IMR-90 (cell line): ENCODE data around the gene DYNC2LI1. TPM values are rescaled to one million over a fixed set of nuclear protein-coding genes. Genes with fewer than 3 reads are reported as not detected.

ENCODE experiments used
- ATAC-seq: fragments of 200-7000 bp; cut with Tn5 transposase; 2 replicates; pipeline ENCODE4 v1.9.1; 2020; ENCODE audit warnings: low read depth, mild to moderate bottlenecking, moderate library complexity
- BruUV-seq: library from RNA; stranded (reverse); fragments of 400-500 nt; replicated peaks from 2 replicates; lab custom pipeline; 2021; lab: Mats Ljungman, UMichigan
- CTCF ChIA-PET: fragments of 300-600 bp; formaldehyde crosslinking; extraction: SDS; loops from one replicate; lab custom pipeline; 2021; ENCODE audit warnings: antibody characterized with exemption; lab: Yijun Ruan, JAX
- POLR2A ChIA-PET: fragments of 300-600 bp; sonication (Branson Sonifier 250); formaldehyde crosslinking; loops from one replicate; lab custom pipeline; 2022; ENCODE audit warnings: antibody characterized with exemption; ENCODE audit not compliant: unreplicated experiment; lab: Charles Lee
- DNase-seq: peaks from one replicate; pipeline ENCODE4 v3.0.0; 2013
- H2AFZ ChIP-seq: replicated peaks from 2 replicates; pipeline ENCODE3; 2013; ENCODE audit warnings: low read length, mild to moderate bottlenecking; ENCODE audit not compliant: poor library complexity
- H2AK5ac ChIP-seq: 2 replicates; pipeline ENCODE4 v1.6.1; 2013; ENCODE audit warnings: low read depth, low read length, inconsistent platforms
- H2AK9ac ChIP-seq: replicated peaks from 2 replicates; pipeline ENCODE3; 2013; ENCODE audit warnings: mild to moderate bottlenecking, low read depth, low read length, moderate library complexity; ENCODE audit not compliant: poor library complexity
- H2BK120ac ChIP-seq: 2 replicates; pipeline ENCODE4 v1.6.1; 2013; ENCODE audit warnings: low read depth, low read length, inconsistent platforms
- H2BK15ac ChIP-seq: 3 replicates; pipeline ENCODE4 v1.6.1; 2013; ENCODE audit warnings: low read depth, low read length, inconsistent platforms
- H2BK20ac ChIP-seq: 2 replicates; pipeline ENCODE4 v1.6.1; 2013; ENCODE audit warnings: low read depth, mild to moderate bottlenecking, inconsistent platforms, low read length, moderate library complexity
- H2BK5ac ChIP-seq: 2 replicates; pipeline ENCODE4 v1.6.1; 2013; ENCODE audit warnings: mild to moderate bottlenecking, low read depth, low read length, inconsistent platforms; ENCODE audit not compliant: poor library complexity, severe bottlenecking
- H3K14ac ChIP-seq: replicated peaks from 2 replicates; pipeline ENCODE4 v1.6.1; 2013; ENCODE audit warnings: low read depth, low read length, inconsistent platforms
- H3K18ac ChIP-seq: 2 replicates; pipeline ENCODE4 v1.6.1; 2013; ENCODE audit warnings: low read depth, low read length, control low read depth
- H3K23ac ChIP-seq: 2 replicates; pipeline ENCODE4 v1.6.1; 2013; ENCODE audit warnings: low read depth, low read length, inconsistent platforms
- H3K27ac ChIP-seq: 2 replicates; pipeline ENCODE4 v1.5.1; 2013; ENCODE audit warnings: mild to moderate bottlenecking, control low read depth, low read length; ENCODE audit not compliant: insufficient read depth
- H3K27me3 ChIP-seq: 2 replicates; pipeline ENCODE4 v1.6.1; 2013; ENCODE audit warnings: low read length; ENCODE audit not compliant: control insufficient read depth, insufficient read depth
- H3K36me3 ChIP-seq: 2 replicates; pipeline ENCODE4 v1.6.1; 2013; ENCODE audit warnings: low read length, mixed read lengths; ENCODE audit not compliant: control insufficient read depth, insufficient read depth
- H3K4ac ChIP-seq: 2 replicates; pipeline ENCODE4 v1.6.1; 2013; ENCODE audit warnings: low read depth, low read length, inconsistent platforms
- H3K4me1 ChIP-seq: 2 replicates; pipeline ENCODE4 v1.6.1; 2013; ENCODE audit warnings: low read length, mixed read lengths; ENCODE audit not compliant: control insufficient read depth, insufficient read depth
- H3K4me2 ChIP-seq: 2 replicates; pipeline ENCODE4 v1.6.1; 2013; ENCODE audit warnings: low read depth, mild to moderate bottlenecking, control low read depth, low read length, moderate library complexity
- H3K4me3 ChIP-seq: 2 replicates; pipeline ENCODE4 v1.5.1; 2013; ENCODE audit warnings: low read depth, mild to moderate bottlenecking, control low read depth, low read length, moderate library complexity; ENCODE audit not compliant: insufficient read depth
- H3K56ac ChIP-seq: 2 replicates; pipeline ENCODE4 v1.6.1; 2013; ENCODE audit warnings: low read length, inconsistent platforms; ENCODE audit not compliant: insufficient read depth; ENCODE audit errors: extremely low read depth
- H3K79me1 ChIP-seq, 2 experiments: 2 replicates each; pipeline ENCODE4 v1.6.1; 2013; ENCODE audit warnings: low read length in 2 of 2, inconsistent platforms in 1 of 2, low read depth in 1 of 2
- H3K9ac ChIP-seq: 2 replicates; pipeline ENCODE4 v1.6.1; 2013; ENCODE audit warnings: low read depth, low read length, control low read depth
- H3K9me1 ChIP-seq: 2 replicates; pipeline ENCODE4 v1.6.1; 2013; ENCODE audit warnings: low read length, inconsistent platforms; ENCODE audit not compliant: insufficient read depth
- H3K9me3 ChIP-seq: 2 replicates; pipeline ENCODE4 v1.6.1; 2013; ENCODE audit warnings: low read length; ENCODE audit not compliant: control insufficient read depth, insufficient read depth
- H4K20me1 ChIP-seq: 2 replicates; pipeline ENCODE4 v1.6.1; 2013; ENCODE audit warnings: low read length, inconsistent platforms; ENCODE audit not compliant: insufficient read depth
- H4K5ac ChIP-seq: 2 replicates; pipeline ENCODE4 v1.6.1; 2013; ENCODE audit warnings: mild to moderate bottlenecking, low read depth, low read length, control low read depth
- H4K8ac ChIP-seq, 2 experiments: 2 replicates each; pipeline ENCODE4 v1.6.1; 2013; ENCODE audit warnings: low read depth in 2 of 2, low read length in 2 of 2, control low read depth in 1 of 2, inconsistent platforms in 1 of 2
- H4K91ac ChIP-seq: 2 replicates; pipeline ENCODE4 v1.6.1; 2013; ENCODE audit warnings: low read depth, low read length, inconsistent platforms; ENCODE audit not compliant: insufficient read depth
- BHLHE40 ChIP-seq: fragments of 150-350 bp; IDR thresholded peaks from 2 replicates; pipeline ENCODE4 v1.6.1; 2016; ENCODE audit warnings: mild to moderate bottlenecking, low read depth, low read length
- CEBPB ChIP-seq: IDR thresholded peaks from 2 replicates; pipeline ENCODE4 v1.6.1; 2012; ENCODE audit warnings: low read depth, low read length, improper control_type of control experiment
- CHD1 ChIP-seq: IDR thresholded peaks from 2 replicates; pipeline ENCODE4 v1.6.1; 2012; ENCODE audit warnings: low read depth, low read length, improper control_type of control experiment
- CTCF ChIP-seq: conservative IDR thresholded peaks from 2 replicates; pipeline ENCODE4 v1.5.1; 2012; ENCODE audit warnings: mild to moderate bottlenecking, low read depth, low read length, improper control_type of control experiment
- ELK1 ChIP-seq: fragments of 150-350 bp; IDR thresholded peaks from 2 replicates; pipeline ENCODE4 v1.6.1; 2016; ENCODE audit warnings: low read depth, mild to moderate bottlenecking, low read length, moderate library complexity, borderline replicate concordance
- FOS ChIP-seq: fragments of 150-350 bp; IDR thresholded peaks from 2 replicates; pipeline ENCODE4 v1.6.1; 2016; ENCODE audit warnings: low read depth, low read length
- MAFK ChIP-seq: IDR thresholded peaks from 2 replicates; pipeline ENCODE4 v1.6.1; 2012; ENCODE audit warnings: low read depth, low read length, improper control_type of control experiment
- MAZ ChIP-seq: IDR thresholded peaks from 2 replicates; pipeline ENCODE4 v1.6.1; 2012; ENCODE audit warnings: low read depth, mild to moderate bottlenecking, low read length, improper control_type of control experiment, moderate library complexity, borderline replicate concordance
- MXI1 ChIP-seq: IDR thresholded peaks from 2 replicates; pipeline ENCODE4 v1.6.1; 2012; ENCODE audit warnings: low read depth, mild to moderate bottlenecking, low read length, moderate library complexity, borderline replicate concordance
- NFE2L2 ChIP-seq: fragments of 150-350 bp; IDR thresholded peaks from 2 replicates; pipeline ENCODE4 v1.6.1; 2016; ENCODE audit warnings: low read depth, mild to moderate bottlenecking, low read length
- POLR2A ChIP-seq: IDR thresholded peaks from 2 replicates; pipeline ENCODE4 v1.6.1; 2012; ENCODE audit warnings: mild to moderate bottlenecking, low read depth, low read length
- RAD21 ChIP-seq: IDR thresholded peaks from 2 replicates; pipeline ENCODE4 v1.6.1; 2012; ENCODE audit warnings: low read length, improper control_type of control experiment
- RCOR1 ChIP-seq: IDR thresholded peaks from 2 replicates; pipeline ENCODE4 v1.6.1; 2012; ENCODE audit warnings: mild to moderate bottlenecking, low read length, improper control_type of control experiment; ENCODE audit not compliant: insufficient replicate concordance
- RFX5 ChIP-seq: IDR thresholded peaks from 2 replicates; pipeline ENCODE4 v1.8.0; 2012; ENCODE audit warnings: low read depth, mild to moderate bottlenecking, low read length, moderate library complexity
- SMC3 ChIP-seq: fragments of 150-350 bp; IDR thresholded peaks from 2 replicates; pipeline ENCODE4 v1.6.1; 2016; ENCODE audit warnings: low read depth, mild to moderate bottlenecking, antibody characterized with exemption, low read length, moderate library complexity
- USF2 ChIP-seq: fragments of 150-350 bp; IDR thresholded peaks from 2 replicates; pipeline ENCODE4 v1.6.1; 2017; ENCODE audit warnings: mild to moderate bottlenecking, antibody characterized with exemption, low read length, low read depth
- WGBS, 2 experiments: methylation state at CpG; one replicate each; pipeline versions ENCODE4 v1.1.5 to v1.1.7; 2013; ENCODE audit warnings: missing lambda C conversion rate in 2 of 2; ENCODE audit not compliant: insufficient read length in 1 of 2; ENCODE audit errors: extremely low coverage in 2 of 2; 5-methylcytosine and 5-hydroxymethylcytosine counted together
- dilution Hi-C: fragments of 300-500 bp; cut with HindIII; formaldehyde crosslinking; loops from one replicate; pipeline ENCODE4 v1.14.3; 2018; ENCODE audit warnings: low sequenced_read_pairs; ENCODE audit not compliant: unreplicated experiment
- in situ Hi-C: fragments of 300-500 bp; cut with MboI; formaldehyde crosslinking; loops from 3 replicates; pipeline ENCODE4 v1.14.3; 2019; ENCODE audit warnings: low sequenced_read_pairs, inconsistent platforms, mixed read lengths
- intact Hi-C: fragments of 100-400 bp; cut with micrococcal nuclease; formaldehyde crosslinking; loops from 2 replicates; pipeline ENCODE4 v1.10.0; 2022
- polyA plus RNA-seq, 3 experiments: library from polyadenylated mRNA; depleted of rRNA; stranded (reverse); fragments of >200 nt; gene quantifications; 2 replicates each; pipeline ENCODE4 v1.2.3, GENCODE V29; 2012; ENCODE audit warnings: low replicate concordance in 1 of 3
- total RNA-seq: library from RNA; depleted of rRNA; stranded (reverse); fragments of >200 nt; gene quantifications from 2 replicates; pipeline ENCODE4 v1.2.3, GENCODE V29; 2012

The DYNC2LI1 gene
- total and polyA plus RNA-seq, 2 of the 4 experiments (the other 2 are of a cell fraction) = 5.2 to 10.4 TPM

GRCh38 chr2:43778233-43778632 lies 4.4 kb downstream of the DYNC2LI1 start:
- Histone ChIP-seq H3K4me2 (no peak overlapping the region), H2AK5ac (no peak overlapping the region), H3K56ac (no peak overlapping the region), H3K4ac (no peak overlapping the region), H4K5ac (no peak overlapping the region), H3K27ac (no peak overlapping the region), H3K14ac (no peak overlapping the region), H3K27me3 (no peaks in the 10 kb centered on the region), H2BK20ac (no peak overlapping the region), H2BK15ac (no peak overlapping the region), H2BK5ac (no peak overlapping the region), H4K91ac (no peak overlapping the region), H3K23ac (no peak overlapping the region), H4K20me1 (no peaks in the 10 kb centered on the region), H3K36me3 (peaks cover 9% of the 10 kb centered on the region), H2BK120ac (no peak overlapping the region), H2AFZ (no peak overlapping the region), H3K4me1 (peaks cover 2% of the 10 kb centered on the region), H4K8ac (no peak overlapping the region), H3K18ac (no peak overlapping the region), H2AK9ac (no peak overlapping the region), H3K9me3 (no peaks in the 10 kb centered on the region), H3K9me1 (0 out of 2 replicates have a peak, but pooled peaks cover 3% of the 10 kb centered on the region), H3K79me1 (peaks cover 4 to 10% of the 10 kb centered on the region in 2 experiments; a peak in 3 of 4 replicates), H3K4me3 (no peak overlapping the region), H3K9ac (no peak overlapping the region)
- no CpG with 5 or more reads among the region's 8 CpGs for WGBS, 2 experiments
- in situ Hi-C loops (no loop called here), intact Hi-C loops (no loop called here), dilution Hi-C loops (no loop called here)
- ChIA-PET CTCF (interaction anchor here (0.6 kb wide), 1 partner anchor 106 kb away, joined by 3 read pairs; no protein-coding TSS in a partner anchor), POLR2A (interaction anchor here (0.6 kb wide), 1 partner anchor 128 kb away, joined by 5 read pairs; no protein-coding TSS in a partner anchor)
- no peak for TF ChIP-seq MAFK
- TF ChIP-seq CEBPB = no peak
- TF ChIP-seq MXI1 = no peak
- TF ChIP-seq CTCF = no peak
- TF ChIP-seq ELK1 = no peak
- TF ChIP-seq USF2 = no peak
- TF ChIP-seq FOS = no peak
- no peak for TF ChIP-seq MAZ
- no peak for TF ChIP-seq CHD1
- no peak for TF ChIP-seq RCOR1
- no peak for TF ChIP-seq POLR2A
- TF ChIP-seq SMC3 = no peak
- no peak for TF ChIP-seq RAD21
- no peak for TF ChIP-seq BHLHE40
- TF ChIP-seq RFX5 = no peak
- no peak for TF ChIP-seq NFE2L2
- BruUV-seq = no TSS peak
- no peak for ATAC-seq
- DNase-seq = no peak
